Kidney (tissue), 14 donors: ENCODE data around the gene PRKACG. TPM values are rescaled to one million over a fixed set of nuclear protein-coding genes. Genes with fewer than 3 reads are reported as not detected.
"Not testable (repeated sequence)": the region's sequence is repeated elsewhere in the genome, so short reads cannot be mapped to it uniquely, and the experiment has no call there.

Experiments
- DNase-seq, 5 donors: peaks; one replicate each; pipeline ENCODE4 v3.0.0-alpha.2; 2013 to 2020
- FAIRE-seq: peaks from 2 replicates; lab custom pipeline; 2012; peaks lifted over from hg19 to GRCh38; lab: Jason Lieb, UNC
- H3K27ac ChIP-seq, 2 donors: one replicate each; pipeline ENCODE4 v1.7.0; 2013; ENCODE audit warnings: low read depth in 2 of 2, low read length in 2 of 2, inconsistent platforms in 1 of 2
- H3K27me3 ChIP-seq: one replicate; pipeline ENCODE4 v1.7.1; 2013; ENCODE audit warnings: low read length, inconsistent platforms; ENCODE audit not compliant: control insufficient read depth, insufficient read depth
- H3K36me3 ChIP-seq, 3 donors: one replicate each; pipeline versions ENCODE4 v1.7.0 to v1.7.1; 2013; ENCODE audit warnings: low read length in 3 of 3, control low read depth in 1 of 3, inconsistent platforms in 1 of 3; ENCODE audit not compliant: insufficient read depth in 3 of 3, control insufficient read depth in 2 of 3
- H3K4me1 ChIP-seq, 3 donors: one replicate each; pipeline versions ENCODE4 v1.7.0 to v1.7.1; 2013; ENCODE audit warnings: low read length in 3 of 3, inconsistent platforms in 1 of 3, low read depth in 1 of 3; ENCODE audit not compliant: control insufficient read depth in 2 of 3, insufficient read depth in 2 of 3
- H3K4me3 ChIP-seq, 3 donors: one replicate each; pipeline versions ENCODE4 v1.7.0 to v1.8.1; 2013; ENCODE audit warnings: low read length in 3 of 3, control low read depth in 1 of 3, inconsistent platforms in 1 of 3
- H3K9ac ChIP-seq, 3 donors: one replicate each; pipeline versions ENCODE4 v1.7.0 to v1.7.1; 2013; ENCODE audit warnings: low read length in 3 of 3, control low read depth in 1 of 3, inconsistent platforms in 1 of 3
- H3K9me3 ChIP-seq, 3 donors: one replicate each; pipeline versions ENCODE4 v1.7.0 to v1.7.1; 2013; ENCODE audit warnings: low read length in 3 of 3, control low read depth in 1 of 3, inconsistent platforms in 1 of 3; ENCODE audit not compliant: control insufficient read depth in 2 of 3, insufficient read depth in 1 of 3
- CTCF ChIP-seq: IDR thresholded peaks from 3 replicates; pipeline ENCODE4 v1.5.1; 2012; ENCODE audit warnings: mild to moderate bottlenecking, moderate library complexity, borderline replicate concordance; ENCODE audit not compliant: insufficient read depth; ENCODE audit errors: extremely low read depth
- intact Hi-C: fragments of 100-400 bp; cut with DNase I; formaldehyde crosslinking; loops from one replicate; pipeline ENCODE4 v1.11.1; 2022
- polyA plus RNA-seq: library from polyadenylated mRNA; stranded (reverse); fragments of 350-450 nt; fragmentation: Illumina TruSeq; extraction: RNeasy Lipid Tissue Mini Kit (QIAGEN cat#74804); gene quantifications from one replicate; pipeline ENCODE4 v1.2.3, GENCODE V29; 2014; ENCODE audit warnings: low read depth, low replicate concordance; ENCODE audit not compliant: insufficient read depth
- total RNA-seq: library from RNA; stranded (reverse); fragmentation: NEBNext Ultra II Directional; extraction: Animal tissue kit (Norgen Biotek cat#: 25700); gene quantifications from one replicate; pipeline ENCODE4 v1.2.1, GENCODE V29; 2021
- donor health status: control.
- donor health status: control.
- donor health status: control.
- donor health status: control.
- donor health status: control.
- donor health status: DM: yes; HTN: yes; CAD: no.
- donor health status: Normal renal cell carcinoma (clear cell type).

Gene PRKACG
- total and polyA plus RNA-seq, 2 donors from 2014 or later = not detected

GRCh38 chr9:69056191-69056815, 42.4 kb upstream of the PRKACG start:
- intact Hi-C loops = loop anchor here (10.0 kb wide), 1 partner anchor 138 kb away; no protein-coding TSS in a partner anchor
- H3K4me3 ChIP-seq = no peak overlapping the region
- TF ChIP-seq CTCF = no peak
- no peaks in the 10 kb centered on the region for H3K27me3 ChIP-seq
- FAIRE-seq (no peak), DNase-seq (no peak)
- H3K9me3 ChIP-seq = no peaks in the 10 kb centered on the region
- no peaks in the 10 kb centered on the region for H3K4me1 ChIP-seq
- no peak overlapping the region for H3K27ac ChIP-seq
- H3K36me3 ChIP-seq = peaks cover 3 to 4% (median 3%) of the 10 kb centered on the region in 3 donors
- H3K9ac ChIP-seq = no peak overlapping the region

- DNase-seq = no peak
- H3K27ac ChIP-seq = no peak overlapping the region
- intact Hi-C loops = loop anchor here (10.0 kb wide), 1 partner anchor 140 kb away; no protein-coding TSS in a partner anchor
These were observed 41.1 kb upstream of the PRKACG start for GRCh38 chr9:69054989-69055388.

GRCh38 chr9:69050936-69051335, 37.0 kb upstream of the PRKACG start:
- not testable (repeated sequence) for H3K9ac ChIP-seq, H3K27me3 ChIP-seq, FAIRE-seq, H3K9me3 ChIP-seq, H3K27ac ChIP-seq, H3K4me3 ChIP-seq, H3K4me1 ChIP-seq
- peaks cover 0 to 10% (median 4%) of the 10 kb centered on the region in 3 donors for H3K36me3 ChIP-seq
- intact Hi-C loops = loop anchor here (10.0 kb wide), 1 partner anchor 144 kb away; no protein-coding TSS in a partner anchor
- peak in 1 of 5 donors; percentile 18 for DNase-seq

More at GRCh38 chr9:69054989-69055388, 41.1 kb upstream of the PRKACG start:
- no peak for TF ChIP-seq CTCF
- Histone ChIP-seq H3K4me3 (no peak overlapping the region), H3K36me3 (peaks cover 3 to 4% (median 3%) of the 10 kb centered on the region in 3 donors), H3K9me3 (no peaks in the 10 kb centered on the region), H3K9ac (no peak overlapping the region), H3K4me1 (no peaks in the 10 kb centered on the region), H3K27me3 (no peaks in the 10 kb centered on the region)
- no peak for FAIRE-seq

GRCh38 chr9:69049094-69049493, 35.2 kb upstream of the PRKACG start:
- intact Hi-C loops = no loop called here
- no peak for DNase-seq
- no peak for TF ChIP-seq CTCF
- Histone ChIP-seq H3K9me3 (no peaks in the 10 kb centered on the region), H3K9ac (no peak overlapping the region), H3K27ac (no peak overlapping the region), H3K4me3 (no peak overlapping the region), H3K36me3 (peaks cover 0 to 10% (median 4%) of the 10 kb centered on the region in 3 donors), H3K27me3 (no peaks in the 10 kb centered on the region), H3K4me1 (peaks cover 0 to 6% (median 5%) of the 10 kb centered on the region in 3 donors)
- no peak for FAIRE-seq
